ENCODE measurements around the gene FAM107B. TPM values are rescaled to one million over a fixed set of nuclear protein-coding genes. Genes with fewer than 3 reads are reported as not detected.

FAM107B gene
- total RNA-seq, 1 experiment from 2014 or later, result 24.5 TPM

GRCh38 chr10:14556285-14556956, 218.3 kb downstream of the FAM107B start:
- Histone ChIP-seq H2BK15ac (ENCODE audit: low read depth, low read length) (no peak overlapping the region), H3K27ac (ENCODE audit: insufficient read length, low read depth, low read length) (no peak overlapping the region), H3K14ac (ENCODE audit: insufficient read depth, low read length) (peak overlapping the region; percentile 37; the same call in 1 of the 2 replicates), H3K27me3 (ENCODE audit: insufficient read depth, low read length) (no peaks in the 10 kb centered on the region), H2BK5ac (ENCODE audit: insufficient read length, low read length) (no peak overlapping the region), H3K4me2 (ENCODE audit: insufficient read depth, insufficient read length, low read length) (no peak overlapping the region), H3T11ph (ENCODE audit: low read length) (no peak overlapping the region), H3K56ac (ENCODE audit: insufficient read length, low read depth, low read length) (no peak overlapping the region), H2AFZ (ENCODE audit: low read length) (no peak overlapping the region), H3K79me1 (ENCODE audit: insufficient read depth, low read depth, low read length, poor library complexity, severe bottlenecking) (peaks cover 4% of the 10 kb centered on the region), H3K9ac (ENCODE audit: extremely low read depth, insufficient read length, low read length) (peak overlapping the region; percentile 7), H3K79me2 (ENCODE audit: insufficient read depth, low read length) (peaks cover 3% of the 10 kb centered on the region; the same call in 1 of the 2 replicates), H3K18ac (ENCODE audit: insufficient read length, low read depth, low read length) (no peak overlapping the region), H3K23me2 (ENCODE audit: insufficient read length, low read depth, low read length, poor library complexity, severe bottlenecking) (no peaks in the 10 kb centered on the region), H2AK5ac (ENCODE audit: insufficient read length, low read length) (no peak overlapping the region), H3K4me1 (ENCODE audit: insufficient read depth, low read length) (peaks cover 18% of the 10 kb centered on the region; the same call in 1 of the 2 replicates), H3K23ac (ENCODE audit: insufficient read length, low read depth, low read length) (no peak overlapping the region), H3K9me3 (ENCODE audit: control insufficient read depth, low read depth, low read length) (no peaks in the 10 kb centered on the region), H4K20me1 (ENCODE audit: control insufficient read depth, insufficient read depth, insufficient read length) (no peaks in the 10 kb centered on the region), H3K4ac (ENCODE audit: low read depth, low read length) (no peak overlapping the region), H2BK20ac (ENCODE audit: low read depth, low read length, poor library complexity, severe bottlenecking) (no peak overlapping the region), H2BK12ac (ENCODE audit: insufficient read length, low read depth, low read length) (no peak overlapping the region), H4K8ac (replicated peaks; ENCODE audit: insufficient read length, low read depth, low read length) (no peak overlapping the region), H4K91ac (ENCODE audit: insufficient read length, low read depth, low read length) (no peak overlapping the region), H4K5ac (ENCODE audit: insufficient read length, low read depth, low read length) (no peak overlapping the region), H2BK120ac (ENCODE audit: low read depth, low read length, poor library complexity, severe bottlenecking) (no peak overlapping the region)
- peak; percentile 64 for DNase-seq
- no peaks in the 10 kb centered on the region; the same call in 1 of the 2 replicates for H3K27me3 Mint-ChIP-seq (ENCODE audit: low read depth)
- peaks cover 47 to 56% of the 10 kb centered on the region in 2 experiments for H3K4me1 Mint-ChIP-seq
- no peaks in the 10 kb centered on the region; a peak in 1 of 7 replicates for H3K36me3 Mint-ChIP-seq (ENCODE audit: insufficient read depth in 1 of 3, low read depth in 3 of 3)
- TF ChIP-seq, protein P1, sequence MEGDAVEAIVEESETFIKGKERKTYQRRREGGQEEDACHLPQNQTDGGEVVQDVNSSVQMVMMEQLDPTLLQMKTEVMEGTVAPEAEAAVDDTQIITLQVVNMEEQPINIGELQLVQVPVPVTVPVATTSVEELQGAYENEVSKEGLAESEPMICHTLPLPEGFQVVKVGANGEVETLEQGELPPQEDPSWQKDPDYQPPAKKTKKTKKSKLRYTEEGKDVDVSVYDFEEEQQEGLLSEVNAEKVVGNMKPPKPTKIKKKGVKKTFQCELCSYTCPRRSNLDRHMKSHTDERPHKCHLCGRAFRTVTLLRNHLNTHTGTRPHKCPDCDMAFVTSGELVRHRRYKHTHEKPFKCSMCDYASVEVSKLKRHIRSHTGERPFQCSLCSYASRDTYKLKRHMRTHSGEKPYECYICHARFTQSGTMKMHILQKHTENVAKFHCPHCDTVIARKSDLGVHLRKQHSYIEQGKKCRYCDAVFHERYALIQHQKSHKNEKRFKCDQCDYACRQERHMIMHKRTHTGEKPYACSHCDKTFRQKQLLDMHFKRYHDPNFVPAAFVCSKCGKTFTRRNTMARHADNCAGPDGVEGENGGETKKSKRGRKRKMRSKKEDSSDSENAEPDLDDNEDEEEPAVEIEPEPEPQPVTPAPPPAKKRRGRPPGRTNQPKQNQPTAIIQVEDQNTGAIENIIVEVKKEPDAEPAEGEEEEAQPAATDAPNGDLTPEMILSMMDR (conservative IDR thresholded peaks at IDR 0.05), result peak; percentile 63
- H3K9me3 Mint-ChIP-seq, result no peaks in the 10 kb centered on the region
- WGBS (ENCODE audit: extremely low coverage, insufficient read length, low lambda C conversion rate), result no CpG with 5 or more reads among the region's 12 CpGs
- peak overlapping the region; percentile 83 to 87 (median 87); a peak in 6 of 7 replicates for H3K27ac Mint-ChIP-seq
- H3K4me3 Mint-ChIP-seq, result peak overlapping the region in 1 of 2 experiments; percentile 25; a peak in 1 of 5 replicates

All from H9 (cell line).